Thyroid gland (tissue), 4 donors: ENCODE data around the gene DROSHA. TPM values are rescaled to one million over a fixed set of nuclear protein-coding genes. Genes with fewer than 3 reads are reported as not detected.
"Not testable (repeated sequence)": the region's sequence is repeated elsewhere in the genome, so short reads cannot be mapped to it uniquely, and the experiment has no call there.

Experiments used
- DNase-seq, 2 donors: peaks; one replicate each; pipeline ENCODE4 v3.0.0-alpha.2; 2019
- H3K27ac ChIP-seq, 3 donors: fragments of 200-600 bp; sonication (generic); 1 replicate in 2 of 3; 2 replicates in 1 of 3; pipeline ENCODE4 v1.5.1; 2016 to 2019; ENCODE audit warnings: mild to moderate bottlenecking in 1 of 3, moderate library complexity in 1 of 3
- H3K27me3 ChIP-seq: fragments of 200-600 bp; sonication (generic); one replicate; pipeline ENCODE4 v1.5.1; 2019
- H3K36me3 ChIP-seq, 2 donors: fragments of 200-600 bp; sonication (generic); one replicate each; pipeline ENCODE4 v1.5.1; 2016 to 2019
- H3K4me1 ChIP-seq, 2 donors: fragments of 200-600 bp; sonication (generic); one replicate each; pipeline ENCODE4 v1.5.1; 2017 to 2019
- H3K4me3 ChIP-seq, 3 donors: fragments of 200-600 bp; sonication (generic); replicated peaks in 1 of 3; 1 replicate in 2 of 3; 2 replicates in 1 of 3; pipeline ENCODE4 v1.5.1; 2016; ENCODE audit warnings: mild to moderate bottlenecking in 1 of 3
- H3K9me3 ChIP-seq: fragments of 200-600 bp; sonication (generic); one replicate; pipeline ENCODE4 v1.5.1; 2017
- POLR2A ChIP-seq, 2 donors: fragments of 450-650 bp; IDR thresholded peaks; one replicate each; pipeline ENCODE4 v1.6.1; 2017; ENCODE audit warnings: antibody characterized with exemption in 2 of 2, mild to moderate bottlenecking in 2 of 2, moderate library complexity in 1 of 2
- WGBS, 2 donors: methylation state at CpG; one replicate each; pipeline ENCODE4 v1.1.5; 2017; 5-methylcytosine and 5-hydroxymethylcytosine counted together
- intact Hi-C: fragments of 100-400 bp; cut with DNase I; formaldehyde crosslinking; loops from one replicate; pipeline ENCODE4 v1.15.1; 2023
- total RNA-seq, 4 donors: library from RNA; depleted of rRNA; stranded (reverse); fragments of >200 nt; gene quantifications; one replicate each; pipeline ENCODE4 v1.2.3, GENCODE V29; 2016
- TF ChIP-seq, protein P1 (sequence below), 6 experiments: fragments of 200-600 bp in 3 of 6; fragments of 450-650 bp in 3 of 6; sonication (generic) in 3 of 6; IDR thresholded peaks; one replicate each; pipeline ENCODE4 v1.5.1; 2016 to 2019; ENCODE audit warnings: antibody characterized with exemption in 6 of 6, mild to moderate bottlenecking in 2 of 6, inconsistent platforms in 1 of 6, moderate library complexity in 1 of 6

The DROSHA gene
- total RNA-seq, 4 donors from 2014 or later, result 45.6 to 52.3 (median 46.2) TPM

DNA sequence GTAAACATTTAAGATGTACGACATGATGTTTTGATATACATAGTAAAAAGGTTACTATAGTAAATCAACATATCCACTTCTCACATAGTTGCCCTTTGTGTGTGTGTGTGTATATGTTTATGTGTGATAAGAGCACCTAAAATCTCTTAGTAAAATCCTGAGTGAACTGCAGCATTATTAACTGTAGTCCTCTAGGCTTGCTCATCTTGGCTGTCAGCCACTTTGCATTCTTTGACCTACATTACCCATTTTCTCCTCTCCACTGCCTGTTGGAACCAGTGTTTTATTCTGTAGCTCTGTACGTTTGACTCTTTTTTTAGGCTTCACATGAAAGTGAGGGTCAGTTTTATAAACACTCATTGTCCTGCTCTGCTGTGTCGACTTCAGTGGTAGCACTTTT is 24.6 kb upstream of the DROSHA start:
- TF ChIP-seq, protein P1, sequence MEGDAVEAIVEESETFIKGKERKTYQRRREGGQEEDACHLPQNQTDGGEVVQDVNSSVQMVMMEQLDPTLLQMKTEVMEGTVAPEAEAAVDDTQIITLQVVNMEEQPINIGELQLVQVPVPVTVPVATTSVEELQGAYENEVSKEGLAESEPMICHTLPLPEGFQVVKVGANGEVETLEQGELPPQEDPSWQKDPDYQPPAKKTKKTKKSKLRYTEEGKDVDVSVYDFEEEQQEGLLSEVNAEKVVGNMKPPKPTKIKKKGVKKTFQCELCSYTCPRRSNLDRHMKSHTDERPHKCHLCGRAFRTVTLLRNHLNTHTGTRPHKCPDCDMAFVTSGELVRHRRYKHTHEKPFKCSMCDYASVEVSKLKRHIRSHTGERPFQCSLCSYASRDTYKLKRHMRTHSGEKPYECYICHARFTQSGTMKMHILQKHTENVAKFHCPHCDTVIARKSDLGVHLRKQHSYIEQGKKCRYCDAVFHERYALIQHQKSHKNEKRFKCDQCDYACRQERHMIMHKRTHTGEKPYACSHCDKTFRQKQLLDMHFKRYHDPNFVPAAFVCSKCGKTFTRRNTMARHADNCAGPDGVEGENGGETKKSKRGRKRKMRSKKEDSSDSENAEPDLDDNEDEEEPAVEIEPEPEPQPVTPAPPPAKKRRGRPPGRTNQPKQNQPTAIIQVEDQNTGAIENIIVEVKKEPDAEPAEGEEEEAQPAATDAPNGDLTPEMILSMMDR (IDR thresholded peaks at IDR 0.05), result no peak
- no peak for TF ChIP-seq POLR2A (IDR thresholded peaks at IDR 0.05)
- no peaks in the 10 kb centered on the region for H3K9me3 ChIP-seq
- no peaks in the 10 kb centered on the region for H3K27me3 ChIP-seq
- no peak overlapping the region for H3K4me3 ChIP-seq
- 74 to 90% methylated on average over 3 of the region's 3 CpGs for WGBS, 2 donors
- DNase-seq, result no peak
- no peak overlapping the region for H3K27ac ChIP-seq
- peaks cover under 1 to 5% of the 10 kb centered on the region in 2 donors for H3K36me3 ChIP-seq
- H3K4me1 ChIP-seq, result no peaks in the 10 kb centered on the region
- intact Hi-C loops, result no loop called here

DNA sequence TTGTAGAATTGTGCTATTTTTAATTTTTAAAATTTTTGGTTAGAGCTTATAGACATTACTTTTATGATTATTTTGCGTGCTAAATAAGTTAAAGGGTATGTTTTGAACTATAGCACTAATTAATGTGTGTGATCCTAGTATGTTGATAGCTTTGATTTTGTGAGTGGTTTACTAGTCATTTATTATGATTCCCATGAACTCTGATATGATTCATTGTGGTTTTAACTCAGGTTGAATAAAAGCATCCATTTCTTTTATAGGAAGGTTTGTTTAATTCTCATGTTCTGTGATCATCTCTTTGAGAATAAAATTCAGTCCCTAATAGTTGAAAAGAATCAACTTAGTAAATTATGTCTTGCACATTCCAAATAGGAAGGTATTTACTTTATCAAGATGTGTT is 22.7 kb upstream of the DROSHA start:
- TF ChIP-seq, protein P1 (IDR thresholded peaks at IDR 0.05), result no peak
- TF ChIP-seq POLR2A (IDR thresholded peaks at IDR 0.05), result no peak
- no peak for DNase-seq
- no peaks in the 10 kb centered on the region for H3K27me3 ChIP-seq
- WGBS, 2 donors, result 98 to 100% methylated on average over 1 of the region's 1 CpG
- H3K9me3 ChIP-seq, result no peaks in the 10 kb centered on the region
- no peaks in the 10 kb centered on the region for H3K4me1 ChIP-seq
- intact Hi-C loops, result no loop called here
- H3K4me3 ChIP-seq, result no peak overlapping the region
- no peak overlapping the region for H3K27ac ChIP-seq
- H3K36me3 ChIP-seq, result peaks cover 4 to 5% of the 10 kb centered on the region in 2 donors

DNA sequence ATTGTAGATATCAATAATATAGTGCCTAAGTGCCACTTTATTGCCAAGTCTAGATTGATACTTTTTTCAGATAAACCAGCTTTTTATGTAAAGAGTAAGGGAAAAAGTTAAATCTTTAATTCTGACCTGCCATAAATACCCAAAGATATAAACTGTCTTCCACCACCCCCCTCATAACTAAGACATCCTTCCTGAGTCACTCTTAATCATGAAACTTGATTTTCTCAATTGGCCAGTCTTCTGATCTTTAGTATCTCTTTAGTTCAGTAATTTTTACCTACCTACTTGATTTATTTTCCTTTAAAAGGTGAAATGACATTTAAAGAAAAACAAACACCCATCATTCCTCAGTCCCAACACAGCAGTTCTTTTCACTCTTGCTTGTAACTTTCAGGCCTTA is 22.0 kb upstream of the DROSHA start:
- Histone ChIP-seq H3K4me3 (no peak overlapping the region), H3K36me3 (peaks cover 4 to 10% of the 10 kb centered on the region in 2 donors), H3K27me3 (no peaks in the 10 kb centered on the region), H3K9me3 (no peaks in the 10 kb centered on the region), H3K4me1 (no peaks in the 10 kb centered on the region), H3K27ac (no peak overlapping the region)
- TF ChIP-seq POLR2A (IDR thresholded peaks at IDR 0.05), result no peak
- TF ChIP-seq, protein P1 (IDR thresholded peaks at IDR 0.05), result no peak
- intact Hi-C loops, result no loop called here
- DNase-seq, result no peak

DNA sequence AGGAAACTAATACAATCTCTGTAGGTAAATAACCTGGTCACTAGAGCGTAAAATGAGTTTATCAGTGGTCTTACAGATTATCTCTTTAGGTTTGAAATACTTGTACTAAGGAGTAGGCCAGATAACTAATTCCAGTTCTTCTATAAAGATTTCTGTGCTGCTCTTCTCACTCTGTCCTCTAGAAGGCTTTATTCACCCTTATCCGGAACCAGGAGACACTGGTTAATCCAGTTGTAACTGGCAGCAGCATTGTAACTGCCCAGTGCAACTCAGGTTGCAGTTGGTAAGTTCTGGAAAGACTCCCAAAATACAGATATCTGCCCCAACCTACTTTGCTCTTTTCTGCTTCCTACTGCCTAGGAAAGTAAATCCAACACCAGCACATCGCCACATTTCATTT is 20.0 kb upstream of the DROSHA start:
- intact Hi-C loops, result no loop called here
- peaks cover 4 to 18% of the 10 kb centered on the region in 2 donors for H3K36me3 ChIP-seq
- 89 to 96% methylated on average over 3 of the region's 3 CpGs for WGBS, 2 donors

DNA sequence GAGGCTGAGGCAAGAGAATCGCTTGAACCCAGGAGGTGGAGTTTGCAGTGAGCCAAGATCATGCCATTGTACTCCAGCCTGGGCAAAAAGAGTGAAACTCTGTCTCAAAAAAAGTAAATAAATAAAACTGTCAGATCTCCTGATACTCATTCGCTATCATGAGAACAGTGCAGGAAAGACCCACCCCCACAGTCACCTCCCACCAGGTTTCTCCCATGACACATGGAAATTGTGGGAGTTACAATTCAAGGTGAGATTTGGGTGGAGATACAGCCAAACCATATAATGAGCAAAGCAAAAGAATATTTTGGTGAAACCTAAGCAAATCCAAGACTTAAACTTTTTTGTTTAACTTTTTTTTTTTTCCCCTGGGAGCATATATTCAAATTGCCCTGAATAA is 17.2 kb upstream of the DROSHA start:
- H3K4me1 ChIP-seq, DNase-seq, H3K9me3 ChIP-seq, H3K27ac ChIP-seq, H3K27me3 ChIP-seq, H3K4me3 ChIP-seq, intact Hi-C loops: not testable (repeated sequence)
- WGBS, 2 donors, result 100% methylated on average over 2 of the region's 2 CpGs
- peaks cover 4 to 31% of the 10 kb centered on the region in 2 donors for H3K36me3 ChIP-seq

More for the DNA sequence above, 20.0 kb upstream of the DROSHA start:
- H3K9me3 ChIP-seq, result no peaks in the 10 kb centered on the region
- no peak overlapping the region for H3K27ac ChIP-seq
- no peaks in the 10 kb centered on the region for H3K4me1 ChIP-seq
- no peak for DNase-seq
- no peak overlapping the region for H3K4me3 ChIP-seq
- H3K27me3 ChIP-seq, result no peaks in the 10 kb centered on the region
- TF ChIP-seq POLR2A (IDR thresholded peaks at IDR 0.05), result no peak
- TF ChIP-seq, protein P1 (IDR thresholded peaks at IDR 0.05), result no peak

DNA sequence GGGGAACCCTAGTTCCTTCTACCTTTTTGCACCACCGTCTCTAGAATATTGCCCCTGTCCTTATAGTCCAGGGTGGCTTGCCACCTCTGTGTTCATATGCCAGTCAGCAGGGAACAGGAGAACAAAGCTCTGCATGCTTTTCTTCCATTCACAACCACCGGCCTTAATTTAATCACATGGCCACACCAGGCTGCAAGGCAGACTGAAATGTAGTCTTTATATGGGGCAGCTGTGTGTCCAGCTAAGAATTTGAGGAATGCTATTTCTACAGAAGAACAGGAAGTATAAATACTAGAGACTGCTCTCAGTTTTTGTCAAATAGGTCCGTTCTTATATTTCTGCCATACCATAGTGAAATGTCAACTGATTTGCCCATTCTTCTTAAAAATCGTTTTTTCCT is 6.0 kb upstream of the DROSHA start:
- intact Hi-C loops, result no loop called here
- DNase-seq, result no peak
- Histone ChIP-seq H3K36me3 (peaks cover 34 to 54% of the 10 kb centered on the region in 2 donors), H3K9me3 (no peaks in the 10 kb centered on the region), H3K4me1 (peaks cover 10 to 11% of the 10 kb centered on the region in 2 donors), H3K27ac (no peak overlapping the region), H3K4me3 (no peak overlapping the region), H3K27me3 (no peaks in the 10 kb centered on the region)
- TF ChIP-seq, protein P1 (IDR thresholded peaks at IDR 0.05), result no peak
- no peak for TF ChIP-seq POLR2A (IDR thresholded peaks at IDR 0.05)
- 85 to 88% methylated on average over 4 of the region's 4 CpGs for WGBS, 2 donors
